Measurements from ENCODE around the gene ARMH3. TPM values are rescaled to one million over a fixed set of nuclear protein-coding genes. Genes with fewer than 3 reads are reported as not detected.

The ARMH3 gene
- total RNA-seq, 1 donor from 2014 or later: 26.4 TPM

DNA sequence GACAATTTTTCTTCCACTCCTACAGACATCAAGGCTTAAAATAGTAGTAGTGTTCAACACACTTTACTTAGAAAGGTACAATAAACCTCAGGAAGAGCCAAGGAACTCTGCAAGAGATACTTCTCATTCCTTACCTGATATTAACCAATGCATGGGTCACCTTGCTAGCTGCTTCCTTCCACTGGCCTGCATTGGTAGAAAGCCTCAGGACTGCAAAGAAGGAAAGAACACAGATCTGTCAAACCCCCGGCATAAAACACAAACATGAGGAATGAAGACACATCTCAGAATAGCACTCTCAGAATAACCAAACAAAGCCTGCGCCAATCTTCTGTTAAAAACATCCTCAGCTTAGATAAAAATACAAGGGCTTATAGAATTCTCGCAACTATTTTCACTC, 116.2 kb downstream of the ARMH3 start:
- DNase-seq (ENCODE audit: low spot score): no peak

DNA sequence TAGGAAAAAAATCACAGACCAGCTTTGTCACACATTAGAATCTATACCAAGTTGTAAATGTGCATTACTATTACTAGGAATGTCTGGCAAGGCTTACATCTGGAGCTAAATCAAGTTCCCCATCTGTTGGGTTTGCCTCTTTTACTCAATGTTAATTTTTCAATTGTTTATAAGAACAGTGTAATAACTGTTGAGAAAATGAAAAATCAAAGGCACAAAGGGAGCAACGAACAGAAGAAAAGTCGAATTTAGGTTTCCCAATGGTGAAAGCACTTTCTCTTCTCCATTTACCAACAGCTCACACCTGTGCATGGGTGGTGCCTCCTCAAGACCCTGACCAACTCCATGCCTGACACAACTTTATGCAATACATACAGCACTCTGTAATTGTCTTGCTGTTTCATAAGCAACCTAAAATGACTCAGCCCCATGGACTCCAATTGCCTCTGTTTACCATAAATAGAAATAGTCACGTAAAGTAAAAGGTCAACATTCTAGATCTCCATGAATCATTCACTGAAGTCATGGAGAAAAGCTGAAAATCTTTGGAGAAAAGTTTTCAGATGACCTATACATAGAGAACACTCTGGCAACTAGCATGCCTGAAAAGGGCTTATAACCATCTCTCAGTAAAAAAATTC, 116.8 kb downstream of the ARMH3 start:
- DNase-seq (ENCODE audit: low spot score): no peak

DNA sequence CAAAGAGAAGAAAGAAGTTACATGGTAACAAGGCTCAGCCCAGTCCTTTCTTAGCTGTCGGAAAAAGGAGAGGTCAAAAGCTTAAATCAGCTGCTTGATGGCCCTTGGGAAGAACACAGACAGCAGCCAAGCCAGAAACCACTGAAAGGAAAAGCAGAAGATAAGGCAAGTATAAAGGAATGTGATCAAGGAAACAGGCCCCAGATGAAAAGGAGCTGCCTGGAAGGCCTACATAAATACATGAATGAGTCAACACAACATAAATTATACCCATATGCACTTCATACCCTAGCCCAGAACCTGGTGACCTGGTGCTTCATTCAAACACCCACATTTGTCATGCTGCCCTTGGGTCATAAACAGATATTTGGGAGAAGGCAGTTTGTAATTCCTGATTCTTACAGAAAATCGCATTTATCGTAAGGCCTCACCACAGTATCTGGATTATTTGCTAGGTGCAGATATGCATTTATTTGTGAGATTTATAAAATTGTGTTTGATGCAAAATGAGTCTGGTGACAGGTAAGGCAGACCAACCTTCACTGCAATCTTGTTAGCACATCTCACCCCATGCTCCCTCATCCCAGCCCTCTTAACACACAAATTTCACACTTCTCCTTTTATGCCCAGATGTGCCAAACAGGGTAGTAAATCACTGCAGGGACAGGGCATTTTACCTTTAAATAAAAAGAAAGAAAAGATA, 117.5 kb downstream of the ARMH3 start:
- no peak for DNase-seq (ENCODE audit: low spot score)

DNA sequence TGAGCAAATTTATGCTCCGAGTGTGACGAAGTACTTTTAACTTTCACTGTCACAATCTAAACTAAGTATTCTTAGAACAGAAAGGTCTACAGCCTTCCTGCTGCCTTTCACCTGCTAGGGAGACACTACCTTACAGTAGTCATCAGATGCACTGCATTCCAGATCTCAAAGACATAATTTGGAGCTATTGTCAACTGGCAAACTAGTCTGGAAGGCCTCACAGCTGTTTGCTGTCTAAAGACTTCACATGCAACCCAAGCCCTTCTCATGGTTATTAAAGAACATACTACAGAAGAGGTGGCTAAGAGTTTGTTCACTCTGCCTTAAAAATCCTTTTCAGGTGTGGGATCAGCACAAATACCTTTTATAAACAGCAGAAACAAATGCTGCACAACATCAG, 120.5 kb downstream of the ARMH3 start:
- DNase-seq (ENCODE audit: low spot score): no peak

DNA sequence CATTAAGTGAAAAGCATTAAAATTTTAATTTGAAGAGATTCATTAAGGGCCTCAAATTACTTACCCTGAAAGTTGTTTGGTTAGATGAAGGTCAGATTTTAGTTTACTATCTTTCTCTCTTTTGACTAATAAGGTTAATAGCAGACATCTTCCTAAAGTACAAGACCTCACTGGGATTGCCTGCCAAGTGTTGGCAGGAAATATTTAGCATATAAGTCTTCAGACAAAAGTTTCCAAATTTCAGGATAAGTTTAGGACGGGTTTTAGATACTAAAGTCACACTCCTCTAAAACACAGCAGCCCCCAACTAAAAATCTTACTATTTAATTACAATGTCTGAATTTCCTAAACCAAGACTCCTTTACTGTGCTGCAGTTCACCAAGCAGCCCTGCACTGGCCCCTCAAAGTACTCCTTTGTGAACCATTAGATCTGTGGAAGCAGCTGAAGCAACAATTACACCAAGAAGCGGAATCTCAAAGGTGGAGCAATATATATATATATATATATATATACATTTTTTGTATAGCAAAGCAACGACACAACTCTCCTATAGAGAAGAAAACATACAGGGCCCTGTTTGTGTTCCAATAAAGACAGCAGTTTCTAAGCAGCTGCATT, 121.2 kb downstream of the ARMH3 start:
- DNase-seq (ENCODE audit: low spot score): no peak

DNA sequence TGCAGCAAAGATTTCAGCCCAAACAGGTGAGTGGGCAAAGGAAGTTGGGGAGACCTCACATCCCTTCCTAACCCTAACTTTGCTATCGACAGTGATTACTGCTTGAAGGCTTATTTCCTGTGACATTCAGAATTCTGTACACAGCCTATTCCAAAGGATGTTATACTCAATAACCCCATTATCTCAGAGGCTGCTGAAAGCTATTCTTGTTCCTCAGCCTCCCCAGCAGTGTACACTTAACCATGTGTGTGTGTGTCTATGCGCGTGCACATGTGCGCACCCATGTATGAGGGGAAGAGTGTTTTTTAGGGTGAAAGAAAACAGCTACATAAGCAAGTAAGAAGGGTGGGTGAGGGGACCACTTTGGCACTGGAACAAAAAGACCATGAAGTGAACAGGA, 122.0 kb downstream of the ARMH3 start:
- no peak for DNase-seq (ENCODE audit: low spot score)

DNA sequence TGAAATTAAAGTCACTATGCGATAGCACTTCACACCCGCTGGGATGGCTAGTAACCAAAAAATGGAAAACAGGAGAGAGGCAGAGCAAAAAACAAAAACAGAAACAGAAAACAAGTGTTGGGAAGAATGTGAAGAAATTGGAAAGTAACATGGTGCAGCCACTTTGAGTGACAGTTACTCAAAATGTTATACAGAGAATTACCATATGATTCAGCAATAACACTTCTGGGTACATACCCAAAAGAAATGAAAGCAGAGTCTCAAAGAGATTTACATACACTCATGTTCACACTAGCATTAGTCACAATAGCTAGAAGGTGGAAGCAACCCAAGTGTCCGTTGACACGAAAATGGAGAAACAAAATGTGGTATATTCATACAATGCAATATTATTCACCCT, 123.8 kb downstream of the ARMH3 start:
- DNase-seq (ENCODE audit: low spot score): no peak

DNA sequence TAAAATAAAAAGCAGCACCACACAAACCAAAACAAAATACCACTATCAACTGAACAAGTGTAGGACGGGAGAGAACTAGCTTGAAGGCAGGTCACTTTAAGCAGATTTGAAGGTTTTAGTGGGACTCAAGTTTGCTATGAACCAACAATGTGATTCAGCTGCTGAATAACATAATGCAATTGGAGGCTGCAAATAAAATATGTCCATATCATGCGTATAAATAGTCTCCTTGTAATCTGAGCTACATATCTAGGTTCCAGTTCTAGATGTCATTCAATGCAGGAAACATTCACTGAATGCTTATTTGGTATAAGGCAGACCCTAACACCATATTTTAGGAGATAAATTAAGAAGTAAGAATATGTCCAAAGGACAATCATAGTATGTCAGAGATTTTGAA, 130.9 kb downstream of the ARMH3 start:
- no peak for DNase-seq (ENCODE audit: low spot score)

DNA sequence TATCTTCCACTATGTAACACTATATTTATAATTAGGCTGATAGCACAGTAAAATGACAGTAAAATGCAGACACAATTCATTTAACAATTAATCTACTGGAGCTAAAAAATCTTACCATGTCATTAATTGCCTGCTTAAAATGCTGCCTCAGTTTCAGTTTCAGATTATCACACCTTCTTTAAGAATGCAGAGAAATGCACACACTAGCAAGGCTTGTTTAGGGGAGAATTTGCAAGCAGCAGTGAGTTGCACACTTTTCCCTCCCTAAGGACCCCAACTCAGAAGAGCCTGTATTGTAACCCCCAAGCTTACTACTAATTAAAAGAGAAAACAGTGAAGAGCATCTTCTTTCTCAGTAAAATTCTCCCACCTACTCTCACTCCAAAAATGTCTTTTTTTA, 132.7 kb downstream of the ARMH3 start:
- no peak for DNase-seq (ENCODE audit: low spot score)

DNA sequence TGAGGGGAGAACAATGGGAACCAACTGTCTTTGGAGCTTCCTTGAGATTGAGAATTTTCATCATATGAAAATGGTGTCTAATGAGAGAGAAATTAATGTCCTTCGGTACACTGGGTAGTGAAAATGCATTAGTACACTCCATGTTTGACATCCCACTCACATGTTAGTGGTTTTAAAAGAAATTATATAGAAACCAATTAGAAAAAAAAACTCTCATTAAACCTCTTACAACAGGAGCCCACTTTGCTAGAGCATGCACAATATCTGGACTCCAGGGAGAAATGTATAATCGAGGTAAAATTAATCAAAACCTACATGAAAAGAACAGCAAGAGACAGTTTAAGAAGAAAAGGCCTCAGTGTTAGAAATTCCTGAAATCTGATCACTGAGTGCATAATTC, 133.1 kb downstream of the ARMH3 start:
- DNase-seq (ENCODE audit: low spot score): no peak

DNA sequence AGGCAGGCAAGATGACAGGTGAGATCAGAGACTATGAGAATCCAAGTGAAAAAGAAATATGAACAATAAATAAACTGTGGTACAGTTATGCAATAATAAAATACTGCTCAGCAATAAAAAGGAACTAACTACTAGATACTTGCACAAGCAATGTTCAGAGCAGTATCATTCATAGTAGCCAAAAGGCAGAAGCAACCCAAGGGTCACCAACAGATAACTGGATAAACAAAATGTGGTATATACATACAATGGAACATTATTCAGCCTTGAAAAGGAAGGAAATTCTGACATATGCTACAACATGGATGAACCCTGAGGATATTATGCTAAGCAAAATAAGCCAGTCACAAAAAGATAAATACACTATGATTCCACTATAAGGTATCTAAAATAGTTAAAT, 135.4 kb downstream of the ARMH3 start:
- no peak for DNase-seq (ENCODE audit: low spot score)

DNA sequence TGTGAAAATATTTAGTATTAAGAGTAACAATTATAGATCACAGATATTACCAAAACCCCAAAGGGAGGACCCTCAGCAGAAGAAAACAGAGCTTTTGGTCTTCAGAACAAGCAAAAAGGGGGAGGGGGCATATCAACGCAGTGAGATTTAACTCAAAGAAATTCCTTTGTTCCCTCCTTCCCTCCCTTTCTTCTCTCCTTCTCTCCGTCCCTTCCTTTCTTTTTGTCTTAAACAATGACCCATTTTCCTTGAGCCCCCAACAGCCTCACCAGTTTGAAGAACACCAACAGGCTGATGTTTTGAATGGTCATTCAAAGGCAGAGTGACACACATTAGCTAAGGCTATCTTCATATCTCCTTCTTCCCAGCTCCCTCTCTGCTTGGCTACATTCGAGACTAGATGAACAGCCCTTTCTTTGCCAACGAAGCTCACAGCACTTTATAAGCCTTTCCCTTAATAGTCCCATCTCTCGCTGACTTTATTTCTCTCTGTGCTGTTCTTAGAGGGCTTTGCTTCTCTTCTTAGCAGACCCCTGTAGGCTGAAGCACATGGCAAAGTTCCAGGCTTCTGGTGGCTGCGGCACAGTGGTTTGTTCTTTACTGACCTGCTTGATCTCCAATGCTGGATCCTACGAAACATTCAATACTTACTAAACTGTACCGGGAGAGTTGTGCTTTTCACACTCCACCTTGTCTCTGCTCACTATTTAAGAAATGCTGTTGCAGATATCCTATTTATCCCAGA, 136.8 kb downstream of the ARMH3 start:
- DNase-seq (ENCODE audit: low spot score): no peak

DNA sequence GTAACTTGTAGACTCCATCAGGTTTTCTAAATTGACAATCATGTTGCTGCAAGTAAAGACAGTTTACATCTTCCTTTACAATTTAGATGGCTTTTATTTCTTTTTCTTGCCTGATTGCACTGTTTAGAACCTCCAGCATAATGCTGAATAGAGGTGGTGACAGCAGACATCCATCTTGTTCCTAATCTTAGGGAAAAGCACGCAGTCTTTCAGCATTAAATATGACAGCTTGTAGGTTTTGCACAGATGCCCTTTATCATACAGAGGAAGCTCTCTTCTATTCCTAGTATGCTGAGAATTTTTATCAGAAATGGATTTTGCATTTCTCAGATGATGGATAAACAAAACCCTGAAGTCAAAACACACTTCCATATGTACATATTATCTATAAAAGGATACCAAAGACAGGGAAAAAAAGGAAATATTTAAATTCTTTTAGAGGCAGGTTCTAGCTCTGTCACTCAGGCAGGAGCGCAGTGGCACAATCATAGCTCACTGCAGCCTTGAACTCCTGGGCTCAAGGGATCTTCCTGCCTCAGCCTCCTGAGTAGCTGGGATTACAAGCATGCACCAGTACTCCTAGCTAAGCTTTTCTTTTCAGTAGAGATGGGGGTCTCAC, 143.3 kb downstream of the ARMH3 start:
- DNase-seq (ENCODE audit: low spot score): no peak

DNA sequence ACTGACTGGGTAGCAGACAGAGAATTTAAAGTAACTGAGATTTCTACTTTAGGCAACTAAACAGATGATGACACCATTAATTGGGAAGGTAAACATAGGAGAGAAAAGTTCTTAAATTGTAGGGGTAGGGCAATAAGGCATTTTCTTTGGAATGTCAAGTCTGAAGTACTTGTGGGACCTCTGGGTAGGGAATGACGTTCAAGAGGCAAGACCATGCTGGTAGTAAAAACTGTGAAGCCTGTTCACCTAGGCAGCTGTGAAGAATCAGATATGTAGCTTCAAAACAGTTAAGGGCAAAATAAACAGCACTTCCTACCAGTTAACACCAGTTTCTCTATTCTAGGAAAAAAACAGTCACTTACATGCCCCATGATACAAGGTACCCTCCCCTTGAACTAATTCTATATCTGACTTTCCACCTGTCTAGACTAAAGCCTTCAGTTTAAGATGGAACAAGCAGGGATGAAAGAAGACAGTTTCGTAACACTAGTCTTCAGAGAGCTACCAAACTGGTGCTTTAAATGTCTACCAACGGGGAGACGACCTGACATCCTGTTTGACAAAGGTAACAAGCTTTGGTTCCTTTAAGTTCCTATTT, 149.3 kb downstream of the ARMH3 start:
- no peak for DNase-seq (ENCODE audit: low spot score)

DNA sequence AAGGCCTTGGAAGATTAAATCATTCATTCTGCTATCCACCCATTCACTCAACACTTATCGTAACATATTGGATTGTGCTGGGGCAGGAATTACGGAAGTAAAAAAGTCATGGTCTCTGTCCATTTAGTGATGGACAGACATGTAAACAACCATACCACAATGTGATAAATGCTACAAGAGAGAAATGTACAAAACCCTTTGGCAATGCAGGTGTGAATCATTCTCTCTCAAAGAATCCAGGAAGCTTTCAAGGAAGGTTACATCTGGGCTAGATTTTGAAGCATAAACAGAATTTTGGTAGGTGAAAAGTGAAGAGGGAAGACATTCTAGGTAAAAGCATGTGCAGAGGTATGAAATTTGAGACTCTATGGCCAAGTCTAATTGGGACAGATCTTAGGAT, 150.7 kb downstream of the ARMH3 start:
- no peak for DNase-seq (ENCODE audit: low spot score)

DNA sequence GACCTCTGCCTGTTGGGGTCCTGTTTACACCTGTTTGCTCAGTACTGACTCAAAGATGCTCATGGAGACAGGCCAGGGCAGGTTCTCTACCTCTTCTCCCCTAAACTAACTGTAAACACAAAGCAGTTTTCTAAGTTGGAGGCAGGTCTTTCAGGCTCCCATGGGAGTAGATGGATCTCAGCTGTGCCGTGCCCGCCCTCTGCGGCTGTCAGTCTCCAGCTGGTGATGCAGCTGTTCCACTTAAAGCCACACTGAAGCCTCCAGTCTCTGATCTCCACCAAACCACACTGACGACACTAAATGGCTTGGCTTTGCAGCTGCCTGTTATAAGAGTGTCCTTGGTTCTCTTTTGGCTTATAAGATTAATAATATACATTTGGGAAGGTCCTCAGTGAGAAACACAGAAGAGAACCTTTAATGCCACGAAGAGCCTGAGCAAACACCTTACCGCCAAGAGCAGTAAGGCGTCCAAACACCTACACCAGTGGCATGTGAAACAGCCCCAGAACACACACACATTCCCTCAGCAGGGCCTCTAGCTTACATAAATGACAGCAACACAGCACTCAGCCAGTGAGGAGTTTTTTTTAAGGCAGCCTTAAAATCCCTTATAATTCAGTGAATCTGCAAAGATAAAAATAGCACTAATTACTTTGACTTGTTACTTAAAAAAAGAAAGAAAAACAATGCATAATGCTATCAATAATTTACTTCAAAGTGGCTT, 152.0 kb downstream of the ARMH3 start:
- DNase-seq (ENCODE audit: low spot score): no peak

DNA sequence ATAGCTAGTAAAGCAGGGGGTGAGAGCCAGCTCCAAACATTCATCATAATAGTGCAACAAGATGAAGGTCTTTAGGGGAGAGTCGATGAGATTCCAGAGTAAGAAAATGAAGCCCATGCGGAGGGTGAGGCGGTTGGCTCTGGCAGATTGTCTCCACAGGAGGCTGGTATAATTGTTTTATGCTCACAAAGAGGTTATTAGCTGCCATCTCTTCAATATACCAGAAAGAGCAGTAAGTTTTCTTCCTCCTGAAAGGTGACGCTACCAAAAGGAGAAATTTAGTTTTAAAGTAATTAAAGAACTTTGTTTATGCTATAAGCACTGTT, 153.2 kb downstream of the ARMH3 start:
- no peak for DNase-seq (ENCODE audit: low spot score)

DNA sequence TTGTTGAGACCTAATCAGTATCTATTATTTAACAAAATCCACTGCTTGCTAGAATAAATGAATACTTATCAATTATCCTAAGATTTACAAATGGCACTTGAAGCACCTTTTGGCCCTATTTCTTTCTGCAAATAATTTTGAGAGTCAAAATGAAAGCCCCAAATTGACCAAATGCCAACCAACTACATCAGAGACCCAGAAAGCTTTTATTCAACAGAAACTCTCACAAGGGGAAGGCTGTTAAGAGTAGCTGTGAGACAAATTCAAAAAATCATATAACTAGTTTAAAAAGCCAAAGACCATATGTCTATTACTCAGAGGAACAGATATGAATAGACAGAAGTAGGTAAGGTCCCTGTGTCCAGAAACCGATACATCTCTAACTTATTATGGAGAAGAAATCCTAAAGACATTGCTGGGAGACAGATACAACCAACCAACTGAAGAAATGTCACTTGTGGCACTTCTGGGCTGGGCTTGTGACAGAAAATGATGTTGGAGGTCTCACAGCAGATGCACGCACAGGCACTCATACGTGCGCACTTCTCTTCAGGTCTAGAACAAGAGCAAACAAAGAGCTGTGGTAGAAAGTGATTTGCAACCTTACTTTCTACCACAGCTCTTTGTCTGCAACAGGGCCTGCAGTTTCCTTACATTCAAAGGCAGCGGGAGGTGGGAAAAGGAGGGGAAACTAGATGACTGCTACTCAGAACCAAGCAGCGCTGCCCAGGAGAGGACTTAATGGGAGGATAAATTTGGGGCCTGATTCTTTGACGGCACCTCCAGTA, 153.7 kb downstream of the ARMH3 start:
- no peak for DNase-seq (ENCODE audit: low spot score)

DNA sequence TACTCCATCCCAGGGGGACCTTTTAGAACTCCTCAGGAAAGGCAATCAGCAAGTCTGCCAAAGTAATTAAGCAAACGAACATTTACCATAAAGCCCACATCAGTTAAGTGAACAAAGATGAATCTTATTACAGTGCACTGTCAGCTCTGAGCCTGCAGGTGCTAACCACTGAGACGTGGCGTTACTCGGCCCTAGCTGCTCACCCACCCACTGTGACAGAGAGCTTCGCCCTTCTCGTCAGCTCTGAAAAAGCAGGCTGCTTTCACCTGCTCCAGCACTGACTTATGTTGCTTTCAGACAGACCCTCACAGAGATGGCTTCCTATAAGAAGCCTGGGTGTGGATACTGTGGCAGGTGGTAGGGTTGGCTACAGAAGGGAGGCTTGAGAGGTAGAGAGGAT, 154.6 kb downstream of the ARMH3 start:
- no peak for DNase-seq (ENCODE audit: low spot score)

DNA sequence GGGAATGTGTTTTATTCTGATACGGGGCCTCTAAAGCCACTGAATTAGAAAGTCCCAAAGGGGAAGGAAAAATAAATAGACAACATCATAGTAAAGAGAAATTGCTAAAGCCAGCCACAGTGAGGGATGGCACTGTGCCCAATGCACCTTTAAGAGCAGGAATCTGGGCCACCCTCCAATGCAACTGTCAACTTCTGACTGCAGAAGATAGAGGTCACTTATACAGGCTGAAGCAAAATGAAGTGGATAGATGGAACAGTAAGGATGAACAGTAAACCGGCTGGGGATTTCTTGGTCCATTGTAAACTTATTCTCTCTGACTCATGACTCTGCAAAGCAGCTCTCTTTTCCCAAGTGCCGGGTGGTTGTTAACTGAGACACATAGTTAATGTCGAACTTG, 158.3 kb downstream of the ARMH3 start:
- no peak for DNase-seq (ENCODE audit: low spot score)

All from mucosa of gallbladder (tissue), 1 donor.